HepG2 (cell line): ENCODE data around the gene RNASE11. TPM values are rescaled to one million over a fixed set of nuclear protein-coding genes. Genes with fewer than 3 reads are reported as not detected.

Experiments used
- ATAC-seq: fragments of 200-7000 bp; cut with Tn5 transposase; 3 replicates; pipeline ENCODE4 v1.9.1; 2020; ENCODE audit warnings: mild to moderate bottlenecking, moderate library complexity
- BruUV-seq: library from RNA; stranded (reverse); fragments of 400-500 nt; replicated peaks from 2 replicates; lab custom pipeline; 2021; lab: Mats Ljungman, UMichigan
- CTCF ChIA-PET: fragments of 300-600 bp; formaldehyde crosslinking; extraction: SDS; loops from one replicate; lab custom pipeline; 2021; ENCODE audit warnings: low total read pairs, inconsistent platforms, low intra/inter-chr PET ratio; lab: Yijun Ruan, JAX
- POLR2A ChIA-PET: fragments of 350-600 bp; sonication (Branson Sonifier 250); formaldehyde crosslinking; loops from one replicate; lab custom pipeline; 2020; ENCODE audit warnings: antibody characterized with exemption, inconsistent platforms; lab: Yijun Ruan, JAX
- DNase-seq: peaks from one replicate; pipeline ENCODE4 v3.0.0-alpha.2; 2015; ENCODE audit warnings: low spot score
- FAIRE-seq: peaks from 3 replicates; lab custom pipeline; 2011; peaks lifted over from hg19 to GRCh38; lab: Jason Lieb, UNC
- H2AFZ ChIP-seq: one replicate; pipeline ENCODE4 v1.6.1; 2011; ENCODE audit warnings: low read length, inconsistent platforms
- H3K27ac ChIP-seq: fragments of 300-600 bp; 3 replicates; pipeline ENCODE4 v1.8.0; 2011; ENCODE audit warnings: mixed run types, mild to moderate bottlenecking, mixed read lengths, low read length, inconsistent platforms; ENCODE audit not compliant: insufficient read depth; ENCODE audit errors: extremely low read length
- H3K27me3 ChIP-seq, 2 experiments: fragments of 200-600 bp in 1 of 2; 2 replicates in 1 of 2; 3 replicates in 1 of 2; pipeline versions ENCODE4 v1.6.0 to v1.8.0; 2011; ENCODE audit warnings: low read length in 2 of 2, mild to moderate bottlenecking in 2 of 2, moderate library complexity in 2 of 2, inconsistent platforms in 1 of 2; ENCODE audit not compliant: insufficient read depth in 2 of 2, control insufficient read depth in 1 of 2
- H3K36me3 ChIP-seq, 2 experiments: fragments of 200-600 bp in 1 of 2; replicated peaks in 1 of 2; 2 replicates in 1 of 2; 3 replicates in 1 of 2; pipeline versions ENCODE4 v1.5.1 to v1.8.0; 2011; ENCODE audit warnings: low read length in 2 of 2, inconsistent platforms in 1 of 2; ENCODE audit not compliant: insufficient read depth in 2 of 2, control insufficient read depth in 1 of 2
- H3K4me1 ChIP-seq: 2 replicates; pipeline ENCODE4 v1.5.1; 2012; ENCODE audit warnings: low read length, inconsistent platforms; ENCODE audit not compliant: insufficient read depth
- H3K4me2 ChIP-seq: 2 replicates; pipeline ENCODE4 v1.6.0; 2011; ENCODE audit warnings: low read depth, low read length, inconsistent platforms
- H3K4me3 ChIP-seq, 3 experiments: fragments of 200-600 bp in 1 of 3; sonication (generic), shearing (Covaris generic) in 1 of 3; replicated peaks in 1 of 3; 2 replicates each; pipeline ENCODE4 v1.5.1; 2011 to 2016; ENCODE audit warnings: low read length in 3 of 3, inconsistent platforms in 2 of 3, low read depth in 2 of 3, mild to moderate bottlenecking in 2 of 3, control low read depth in 1 of 3, mixed read lengths in 1 of 3; ENCODE audit not compliant: insufficient read depth in 1 of 3
- H3K79me2 ChIP-seq: one replicate; pipeline ENCODE4 v1.6.1; 2011; ENCODE audit warnings: low read length, inconsistent platforms; ENCODE audit not compliant: insufficient read depth
- H3K9ac ChIP-seq: 2 replicates; pipeline ENCODE4 v1.6.0; 2011; ENCODE audit warnings: mild to moderate bottlenecking, low read depth, low read length, inconsistent platforms; ENCODE audit not compliant: insufficient read depth
- H3K9me3 ChIP-seq: 2 replicates; pipeline ENCODE4 v1.5.1; 2012; ENCODE audit warnings: mild to moderate bottlenecking, low read length
- H4K20me1 ChIP-seq: 2 replicates; pipeline ENCODE4 v1.6.0; 2011; ENCODE audit warnings: inconsistent platforms, mild to moderate bottlenecking, low read length, moderate library complexity; ENCODE audit not compliant: insufficient read depth
- HDAC2 ChIP-seq: sonication (generic); formaldehyde crosslinking; IDR thresholded peaks from 2 replicates; pipeline ENCODE4 v1.4.0; 2020; ENCODE audit warnings: missing genetic modification reagents
- MAX ChIP-seq: IDR thresholded peaks from 2 replicates; pipeline ENCODE4 v1.6.1; 2012; ENCODE audit warnings: inconsistent platforms
- PAF1 ChIP-seq: IDR thresholded peaks from 2 replicates; pipeline ENCODE4 v1.6.1; 2016; ENCODE audit warnings: missing genetic modification reagents, missing compliant biosample characterization
- RAD51 ChIP-seq: fragments of 450-650 bp; IDR thresholded peaks from 2 replicates; pipeline ENCODE4 v1.6.1; 2016; ENCODE audit warnings: borderline replicate concordance
- SMAD1 ChIP-seq: sonication (generic); formaldehyde crosslinking; IDR thresholded peaks from 2 replicates; pipeline ENCODE4 v1.4.0; 2020; ENCODE audit warnings: missing genetic modification reagents, low read depth, mild to moderate bottlenecking, borderline replicate concordance
- SP140L ChIP-seq: sonication (generic); formaldehyde crosslinking; IDR thresholded peaks from 2 replicates; pipeline ENCODE4 v1.4.0; 2020; ENCODE audit warnings: missing genetic modification reagents, borderline replicate concordance
- SP4 ChIP-seq: sonication (generic); formaldehyde crosslinking; IDR thresholded peaks from 2 replicates; pipeline ENCODE4 v1.8.1; 2023; ENCODE audit warnings: mild to moderate bottlenecking, missing genetic modification reagents
- TBP ChIP-seq: sonication (generic); formaldehyde crosslinking; IDR thresholded peaks from 2 replicates; pipeline ENCODE4 v1.5.0; 2020; ENCODE audit warnings: missing genetic modification reagents
- U2AF1 ChIP-seq: fragments of 200-400 bp; formaldehyde crosslinking; optimal IDR thresholded peaks from 2 replicates; pipeline ENCODE3; 2017; ENCODE audit warnings: mild to moderate bottlenecking, low read depth, low read length
- ZGPAT ChIP-seq: IDR thresholded peaks from 2 replicates; pipeline ENCODE4 v1.6.1; 2016; ENCODE audit warnings: mild to moderate bottlenecking
- ZNF12 ChIP-seq: sonication (generic); formaldehyde crosslinking; IDR thresholded peaks from 2 replicates; pipeline ENCODE4 v1.5.0; 2020; ENCODE audit warnings: missing genetic modification reagents
- ZNF20 ChIP-seq: sonication (generic); formaldehyde crosslinking; IDR thresholded peaks from 2 replicates; pipeline ENCODE4 v1.4.0; 2020; ENCODE audit warnings: mild to moderate bottlenecking, moderate library complexity, missing genetic modification reagents
- ZNF34 ChIP-seq: sonication (generic); formaldehyde crosslinking; IDR thresholded peaks from 2 replicates; pipeline ENCODE4 v1.4.0; 2020; ENCODE audit warnings: mild to moderate bottlenecking, missing genetic modification reagents, borderline replicate concordance
- ZNF407 ChIP-seq: sonication (generic); formaldehyde crosslinking; IDR thresholded peaks from one replicate; pipeline ENCODE4 v1.5.1; 2020; ENCODE audit warnings: mild to moderate bottlenecking, missing genetic modification reagents; ENCODE audit errors: not compliant biosample characterization
- ZNF549 ChIP-seq: sonication (generic); formaldehyde crosslinking; IDR thresholded peaks from 2 replicates; pipeline ENCODE4 v1.5.0; 2020; ENCODE audit warnings: missing genetic modification reagents
- ZNF660 ChIP-seq: sonication (generic); formaldehyde crosslinking; IDR thresholded peaks from 2 replicates; pipeline ENCODE4 v1.5.1; 2020; ENCODE audit warnings: mild to moderate bottlenecking, low read depth, missing genetic modification reagents, borderline replicate concordance
- ZNF737 ChIP-seq: sonication (generic); formaldehyde crosslinking; IDR thresholded peaks from 2 replicates; pipeline ENCODE4 v1.5.0; 2020; ENCODE audit warnings: missing genetic modification reagents, mild to moderate bottlenecking, borderline replicate concordance
- ZZZ3 ChIP-seq: sonication (generic); formaldehyde crosslinking; IDR thresholded peaks from 2 replicates; pipeline ENCODE4 v1.4.0; 2020; ENCODE audit warnings: missing genetic modification reagents, mild to moderate bottlenecking, borderline replicate concordance
- WGBS: methylation state at CpG from one replicate; pipeline ENCODE4 v1.1.6; 2017; ENCODE audit warnings: low lambda C conversion rate; 5-methylcytosine and 5-hydroxymethylcytosine counted together
- in situ Hi-C: cut with HindIII; loops from 2 replicates; pipeline ENCODE4 v1.10.0; 2017; ENCODE audit warnings: low pct_unique_long_range_greater_than_20kb; ENCODE audit not compliant: extremely low pct_ligation_motif_present
- intact Hi-C: fragments of 100-400 bp; cut with micrococcal nuclease; formaldehyde crosslinking; loops from one replicate; pipeline ENCODE4 v1.10.0; 2022; ENCODE audit not compliant: unreplicated experiment
- polyA plus RNA-seq, 8 experiments: library from polyadenylated mRNA; depleted of rRNA in 3 of 8; stranded (reverse) in 7 of 8; unstranded in 1 of 8; fragments of >200 nt; fragmentation: Illumina TruSeq in 4 of 8; extraction: Trizol in 4 of 8; gene quantifications; 2 replicates each; pipeline versions ENCODE4 v1.2.1 to v1.2.3, GENCODE V29; 2011 to 2016; ENCODE audit warnings: low read depth in 4 of 8, missing spikeins in 1 of 8, mixed read lengths in 1 of 8; ENCODE audit not compliant: insufficient read depth in 1 of 8
- total RNA-seq, 5 experiments: library from RNA; depleted of rRNA; stranded (reverse); fragments of >200 nt; fragmentation: Illumina TruSeq; extraction: Trizol; gene quantifications; 2 replicates each; pipeline ENCODE4 v1.2.3, GENCODE V29; 2016; ENCODE audit warnings: low read depth in 1 of 5

Gene RNASE11
- total and polyA plus RNA-seq, 2 of the 13 experiments (the other 11 are each of a cell fraction or from before 2014, with no cell fraction given): not detected

- POLR2A ChIA-PET: no interaction called here
- in situ Hi-C loops: no loop called here
- no peak for TF ChIP-seq TBP (CRISPR knock-in tag)
- no peak for TF ChIP-seq SP140L (CRISPR knock-in tag)
- no peak for TF ChIP-seq HDAC2 (CRISPR knock-in tag)
- TF ChIP-seq RAD51: no peak
- TF ChIP-seq MAX: no peak
- TF ChIP-seq ZNF737: no peak
- TF ChIP-seq ZNF549 (CRISPR knock-in tag): no peak
- TF ChIP-seq ZZZ3 (CRISPR knock-in tag): no peak
- TF ChIP-seq U2AF1: no peak
- TF ChIP-seq ZNF660: no peak
- TF ChIP-seq PAF1 (CRISPR knock-in tag): no peak
- no peak for TF ChIP-seq SP4 (CRISPR knock-in tag)
- TF ChIP-seq ZGPAT (CRISPR knock-in tag): no peak
- no peak for TF ChIP-seq SMAD1 (CRISPR knock-in tag)
- TF ChIP-seq ZNF12 (CRISPR knock-in tag): no peak
- TF ChIP-seq ZNF34 (CRISPR knock-in tag): no peak
- TF ChIP-seq ZNF20 (CRISPR knock-in tag): no peak
- TF ChIP-seq ZNF407 (CRISPR knock-in tag): no peak
These were observed 4.8 kb upstream of the RNASE11 start for GRCh38 chr14:20592574-20592973.

More at GRCh38 chr14:20592574-20592973, 4.8 kb upstream of the RNASE11 start:
- Histone ChIP-seq H3K4me2 (no peak overlapping the region), H3K27me3 (peaks cover 0 to 17% of the 10 kb centered on the region in 2 experiments; a peak in 2 of 5 replicates), H3K9me3 (no peaks in the 10 kb centered on the region), H3K36me3 (no peaks in the 10 kb centered on the region), H3K27ac (no peak overlapping the region), H4K20me1 (no peaks in the 10 kb centered on the region), H3K4me3 (no peak overlapping the region), H3K79me2 (no peaks in the 10 kb centered on the region), H2AFZ (no peak overlapping the region), H3K9ac (no peak overlapping the region), H3K4me1 (no peaks in the 10 kb centered on the region)
- intact Hi-C loops: no loop called here
- WGBS: 20% methylated on average over 1 of the region's 1 CpG
- no TSS peak for BruUV-seq
- CTCF ChIA-PET: no interaction called here
- no peak for ATAC-seq
- DNase-seq: no peak
- no peak for FAIRE-seq
